Measurements from ENCODE around the gene DAP. TPM values are rescaled to one million over a fixed set of nuclear protein-coding genes. Genes with fewer than 3 reads are reported as not detected.
A peak's percentile ranks its signal among the peaks of the same experiment; 100 is the strongest.

DAP gene
- total RNA-seq, 4 donors from 2014 or later: 52.0 to 138 (median 111) TPM

DNA sequence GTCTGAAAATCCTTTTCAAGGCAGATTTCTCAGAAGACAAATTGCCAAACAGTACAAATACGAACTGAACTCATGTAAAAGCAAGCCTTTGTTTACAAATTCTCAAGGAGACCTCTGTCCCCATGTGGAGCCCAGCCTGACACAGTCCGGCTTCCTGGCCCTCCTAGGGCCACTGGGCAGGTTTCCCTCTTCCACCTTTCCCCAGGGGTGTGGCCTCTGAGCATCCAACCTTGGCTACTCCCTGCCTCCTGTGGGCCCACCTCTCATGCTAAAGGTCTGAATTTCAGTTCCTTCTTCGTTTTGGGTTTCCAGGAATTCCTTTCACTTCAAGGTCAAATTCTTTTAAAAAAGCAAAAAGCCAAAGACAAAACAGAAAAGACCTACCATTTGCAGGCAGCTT is 10.1 kb downstream of the DAP start:
- H3K27ac ChIP-seq: no peak overlapping the region
- H3K4me3 ChIP-seq: no peak overlapping the region
- no peaks in the 10 kb centered on the region for H3K27me3 ChIP-seq
- peaks cover 0 to 20% (median 0%) of the 10 kb centered on the region in 3 donors for H3K36me3 ChIP-seq
- peaks cover 0 to 16% (median 3%) of the 10 kb centered on the region in 4 donors for H3K4me1 ChIP-seq
- TF ChIP-seq POLR2A (IDR thresholded peaks at IDR 0.05): no peak
- TF ChIP-seq CTCF (IDR thresholded peaks at IDR 0.05): no peak
- DNase-seq: no peak
- H3K9me3 ChIP-seq: no peaks in the 10 kb centered on the region

DNA sequence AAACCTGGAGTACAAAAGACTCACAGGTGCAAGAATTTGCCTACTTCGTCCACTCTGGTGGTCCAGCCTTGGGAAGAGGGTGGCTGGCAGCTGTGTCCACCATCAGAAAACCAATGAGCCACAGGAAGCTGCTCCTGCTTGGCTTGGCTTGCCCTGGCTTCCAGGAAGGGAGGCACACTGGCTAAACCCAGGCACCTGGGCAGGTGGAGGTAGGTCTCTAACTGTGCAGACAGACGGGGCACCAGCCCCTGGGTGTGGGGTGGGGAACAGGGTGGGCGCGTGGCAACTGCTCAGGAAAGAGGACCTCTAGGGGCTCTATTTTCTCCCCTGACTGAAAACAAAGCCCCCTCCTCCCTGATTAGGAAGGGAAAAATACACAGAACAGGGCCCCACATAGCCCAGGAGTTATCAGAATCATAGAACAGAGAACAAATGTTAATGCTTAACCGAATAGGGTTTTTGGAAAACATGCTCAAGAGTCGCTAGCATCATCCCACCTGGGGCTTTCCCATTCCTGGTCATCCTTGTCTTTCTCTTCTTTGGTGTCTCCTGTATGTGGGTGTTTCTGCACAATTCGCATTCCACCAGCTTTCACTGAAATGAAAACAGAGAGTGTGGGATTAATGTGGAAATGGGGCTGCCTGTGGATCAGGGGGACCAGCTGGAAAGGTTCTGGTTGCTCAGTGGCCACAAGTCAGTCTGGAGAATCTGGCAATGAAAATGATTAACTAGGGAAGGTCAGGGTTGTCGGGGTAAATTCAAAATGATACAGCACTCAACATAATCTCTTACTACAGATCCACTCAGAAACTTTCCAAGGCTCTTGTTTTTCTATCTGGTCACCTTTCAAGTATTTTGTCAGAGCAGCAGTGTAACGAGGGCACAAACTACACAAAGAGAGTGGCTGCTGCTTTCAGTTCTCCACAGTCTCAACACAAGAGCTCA is 13.1 kb downstream of the DAP start:
- DNase-seq: no peak
- TF ChIP-seq POLR2A (IDR thresholded peaks at IDR 0.05): no peak
- TF ChIP-seq CTCF (IDR thresholded peaks at IDR 0.05): no peak
- Histone ChIP-seq H3K4me3 (no peak overlapping the region), H3K27me3 (no peaks in the 10 kb centered on the region), H3K27ac (peak overlapping the region in 3 of 4 donors; percentile 10 to 60 (median 42)), H3K9me3 (no peaks in the 10 kb centered on the region), H3K36me3 (peaks cover 0 to 40% (median 0%) of the 10 kb centered on the region in 3 donors), H3K4me1 (peaks cover 0 to 16% (median 3%) of the 10 kb centered on the region in 4 donors)

DNA sequence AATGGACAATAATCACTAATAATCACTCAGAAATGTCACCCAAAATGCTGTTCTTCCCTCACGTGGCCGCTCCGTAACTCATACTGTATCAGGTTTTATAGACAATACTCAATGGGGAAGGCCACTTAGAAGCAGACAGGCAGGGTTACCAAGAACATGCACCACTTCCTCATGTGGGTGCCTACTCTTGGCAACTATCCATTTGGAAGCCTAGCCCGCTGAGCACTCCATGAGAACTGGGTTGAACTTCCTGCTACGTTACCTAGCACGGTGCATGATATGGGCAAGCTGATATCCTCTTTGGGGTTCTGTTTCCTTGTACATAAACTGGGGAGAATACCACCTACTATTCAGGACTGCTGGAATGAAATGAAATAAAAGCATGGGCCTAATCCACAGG is 14.3 kb downstream of the DAP start:
- peaks cover 0 to 44% (median 0%) of the 10 kb centered on the region in 3 donors for H3K36me3 ChIP-seq

DNA sequence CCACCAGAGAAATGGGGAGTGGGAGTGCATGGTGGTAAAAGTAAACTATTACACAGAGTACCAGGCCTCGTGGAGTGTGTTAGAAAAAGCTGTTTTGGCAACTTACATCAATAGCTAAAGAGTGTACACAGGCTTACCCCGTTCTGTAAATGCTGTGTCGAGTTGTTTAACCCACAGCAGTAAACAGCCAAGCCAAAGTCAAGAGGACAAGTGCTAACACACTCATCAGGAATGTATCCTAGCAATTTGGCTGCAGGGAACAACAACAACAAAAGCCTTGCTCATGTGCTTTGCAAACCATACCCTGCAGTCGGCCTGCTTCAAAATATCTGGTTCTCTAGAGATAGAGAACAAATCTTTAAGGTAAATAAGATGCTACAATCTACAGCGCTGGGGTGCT is 15.9 kb downstream of the DAP start:
- no peaks in the 10 kb centered on the region for H3K9me3 ChIP-seq
- H3K4me1 ChIP-seq: peaks cover 0 to 16% (median 3%) of the 10 kb centered on the region in 4 donors
- no peak overlapping the region for H3K4me3 ChIP-seq
- H3K27ac ChIP-seq: peak overlapping the region in 1 of 4 donors; percentile 16
- DNase-seq: no peak
- peaks cover 0 to 52% (median 0%) of the 10 kb centered on the region in 3 donors for H3K36me3 ChIP-seq
- no peaks in the 10 kb centered on the region for H3K27me3 ChIP-seq
- TF ChIP-seq POLR2A (IDR thresholded peaks at IDR 0.05) (no peak), CTCF (IDR thresholded peaks at IDR 0.05) (no peak)

More for the DNA sequence above, 14.3 kb downstream of the DAP start:
- Histone ChIP-seq H3K4me1 (peaks cover 0 to 16% (median 3%) of the 10 kb centered on the region in 4 donors), H3K27ac (peak overlapping the region in 3 of 4 donors; percentile 42 to 60 (median 56)), H3K4me3 (no peak overlapping the region), H3K27me3 (no peaks in the 10 kb centered on the region), H3K9me3 (no peaks in the 10 kb centered on the region)
- DNase-seq: peak in 1 of 3 donors; percentile 67
- TF ChIP-seq CTCF (IDR thresholded peaks at IDR 0.05): no peak
- TF ChIP-seq POLR2A (IDR thresholded peaks at IDR 0.05): no peak

DNA sequence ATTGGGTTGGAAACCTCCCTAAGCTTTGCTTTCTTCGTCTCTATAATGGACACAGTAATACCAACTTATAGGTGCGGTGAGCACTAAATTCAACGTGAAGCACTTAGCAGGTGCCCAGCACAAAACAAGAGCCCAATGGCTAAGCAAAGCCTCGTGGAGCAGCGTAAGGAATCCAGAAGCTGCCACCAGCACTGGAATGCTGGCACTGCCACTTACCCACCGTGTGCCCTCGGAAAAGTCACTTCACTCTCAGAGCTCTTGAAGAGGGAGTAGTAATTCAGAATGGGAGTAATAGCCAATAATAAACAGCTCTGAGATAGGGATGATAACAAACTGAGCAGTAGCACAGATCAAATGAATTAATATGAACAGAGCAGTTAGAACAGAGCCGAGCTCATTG is 16.4 kb downstream of the DAP start:
- TF ChIP-seq POLR2A (IDR thresholded peaks at IDR 0.05) (no peak), CTCF (IDR thresholded peaks at IDR 0.05) (no peak)
- Histone ChIP-seq H3K4me3 (no peak overlapping the region), H3K9me3 (no peaks in the 10 kb centered on the region), H3K36me3 (peaks cover 0 to 52% (median 0%) of the 10 kb centered on the region in 3 donors), H3K4me1 (peaks cover 0 to 16% (median 3%) of the 10 kb centered on the region in 4 donors), H3K27me3 (no peaks in the 10 kb centered on the region), H3K27ac (peak overlapping the region in 1 of 4 donors; percentile 16)
- DNase-seq: no peak

Measured in Peyer's patch (tissue), 4 donors.